ENCODE results near the gene LPIN2. TPM values are rescaled to one million over a fixed set of nuclear protein-coding genes. Genes with fewer than 3 reads are reported as not detected.

The LPIN2 gene
- total and polyA plus RNA-seq, 7 experiments from 2014 or later = 58.8 to 133 (median 73.1) TPM

DNA sequence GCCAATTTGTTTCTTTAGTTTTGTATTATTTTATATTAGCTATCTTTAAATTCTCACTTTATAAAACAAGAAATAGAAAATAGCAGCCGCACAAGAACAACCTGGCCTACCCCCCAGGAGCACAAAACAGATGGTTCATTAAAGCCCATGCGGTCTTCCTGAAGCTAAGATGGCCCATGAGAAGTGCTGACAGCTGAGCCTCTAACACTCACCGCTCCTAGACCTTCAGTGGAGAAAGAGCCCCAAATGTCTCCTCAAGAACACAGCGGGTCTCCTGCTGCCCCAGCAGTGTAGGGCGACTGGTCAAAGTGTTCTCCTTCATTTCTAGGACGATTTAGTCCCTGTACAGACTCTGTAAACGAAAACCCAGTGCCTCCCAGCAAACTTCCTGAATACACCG lies 45.1 kb downstream of the LPIN2 start:
- H3K27me3 Mint-ChIP-seq = no peaks in the 10 kb centered on the region
- POLR2A ChIA-PET = interaction anchor here (0.6 to 14.4 kb wide), 7 partner anchors 8 to 93 kb away, joined by 5 to 335 read pairs (median 25); no protein-coding TSS in a partner anchor
- ATAC-seq (no peak), DNase-seq (no peak)
- H3K36me3 Mint-ChIP-seq = peaks cover 0 to 47% (median 4%) of the 10 kb centered on the region in 5 donors
- H3K4me3 Mint-ChIP-seq = peak overlapping the region; percentile 29 to 88 (median 82)
- no peaks in the 10 kb centered on the region for H3K27me3 ChIP-seq (ENCODE audit: control insufficient read depth in 2 of 2, insufficient read depth in 2 of 2, low read length in 2 of 2)
- peak overlapping the region; percentile 41 for H3K4me3 ChIP-seq (ENCODE audit: low read length)
- peak overlapping the region; percentile 79 to 99 (median 95) for H3K27ac Mint-ChIP-seq
- peaks cover 95 to 96% of the 10 kb centered on the region in 2 donors for H3K4me1 ChIP-seq (ENCODE audit: control insufficient read depth in 2 of 2, insufficient read depth in 2 of 2, low read length in 2 of 2)
- CTCF ChIA-PET = interaction anchor here (2.1 to 7.9 kb wide), 4 partner anchors 9 to 35 kb away, joined by 6 to 75 read pairs (median 12); no protein-coding TSS in a partner anchor
- H3K4me1 Mint-ChIP-seq = peaks cover 61 to 99% (median 85%) of the 10 kb centered on the region in 7 donors
- intact Hi-C loops (cut with micrococcal nuclease) = no loop called here
- H3K36me3 ChIP-seq (ENCODE audit: control insufficient read depth in 2 of 3, insufficient read depth in 3 of 3, low read length in 3 of 3) = no peaks in the 10 kb centered on the region
- peak overlapping the region; percentile 76 for H3K27ac ChIP-seq (ENCODE audit: low read depth, low read length)
- peaks cover 0 to 4% (median 0%) of the 10 kb centered on the region in 11 donors for H3K9me3 Mint-ChIP-seq
- no peaks in the 10 kb centered on the region for H3K9me3 ChIP-seq (ENCODE audit: control insufficient read depth in 2 of 3, low read length in 3 of 3)

DNA sequence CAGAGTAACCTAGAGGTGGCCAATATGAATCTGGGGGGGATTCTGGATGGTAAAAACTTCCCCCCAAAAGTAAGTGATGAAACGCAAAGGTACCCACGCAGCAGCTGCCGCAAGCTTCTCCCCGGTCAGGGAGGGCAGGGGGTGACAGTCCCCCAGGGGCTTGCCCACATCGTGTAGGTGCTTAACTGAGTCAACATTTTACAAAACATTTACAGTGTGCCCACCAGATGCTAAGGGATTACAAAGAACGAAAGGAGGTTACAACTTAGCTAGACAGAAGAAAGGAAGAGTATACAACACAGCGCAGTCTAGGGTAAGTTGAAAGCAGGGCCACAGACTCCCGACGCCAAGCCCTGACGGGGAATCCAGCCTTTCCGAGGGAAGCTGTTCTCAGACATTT lies 45.6 kb downstream of the LPIN2 start:
- H3K4me1 Mint-ChIP-seq = peaks cover 60 to 99% (median 84%) of the 10 kb centered on the region in 7 donors
- intact Hi-C loops (cut with micrococcal nuclease) = no loop called here

DNA sequence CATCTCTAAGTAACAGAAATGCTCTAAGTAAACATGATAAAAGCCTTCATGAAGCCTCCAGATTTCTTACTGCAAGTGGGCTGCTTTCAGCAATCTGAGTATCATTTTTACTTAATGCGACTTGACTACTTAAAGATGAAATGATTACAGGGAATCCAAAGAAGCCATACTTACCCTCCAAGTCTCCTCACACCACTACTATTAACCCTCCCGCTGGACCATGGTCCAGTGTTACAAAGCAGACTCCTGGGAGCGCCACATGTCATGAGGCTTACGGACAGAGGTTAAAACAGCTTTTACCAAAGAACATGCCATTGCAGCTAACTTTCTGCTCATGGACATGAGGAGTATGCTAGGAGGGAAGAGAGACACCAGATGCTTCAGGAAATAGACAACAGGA lies 46.4 kb downstream of the LPIN2 start:
- POLR2A ChIA-PET = interaction anchor here (0.6 to 7.2 kb wide), 4 partner anchors 12 to 280 kb away, joined by 3 to 84 read pairs (median 14); no protein-coding TSS in a partner anchor
- Mint-ChIP-seq H3K27me3 (no peaks in the 10 kb centered on the region), H3K36me3 (peaks cover 0 to 41% (median 4%) of the 10 kb centered on the region in 5 donors), H3K9me3 (peaks cover 0 to 4% (median 0%) of the 10 kb centered on the region in 11 donors), H3K4me1 (peaks cover 60 to 99% (median 85%) of the 10 kb centered on the region in 7 donors), H3K27ac (peak overlapping the region; percentile 58 to 99 (median 91)), H3K4me3 (peak overlapping the region in 9 of 10 donors; percentile 11 to 85 (median 45))
- Histone ChIP-seq H3K4me1 (ENCODE audit: control insufficient read depth in 2 of 2, insufficient read depth in 2 of 2, low read length in 2 of 2) (peaks cover 97 to 98% of the 10 kb centered on the region in 2 donors), H3K36me3 (ENCODE audit: control insufficient read depth in 2 of 3, insufficient read depth in 3 of 3, low read length in 3 of 3) (no peaks in the 10 kb centered on the region), H3K9me3 (ENCODE audit: control insufficient read depth in 2 of 3, low read length in 3 of 3) (no peaks in the 10 kb centered on the region), H3K27ac (ENCODE audit: low read depth, low read length) (peak overlapping the region; percentile 33), H3K4me3 (ENCODE audit: low read length) (peak overlapping the region; percentile 3), H3K27me3 (ENCODE audit: control insufficient read depth in 2 of 2, insufficient read depth in 2 of 2, low read length in 2 of 2) (no peaks in the 10 kb centered on the region)
- DNase-seq = no peak
- intact Hi-C loops (cut with micrococcal nuclease) = no loop called here
- CTCF ChIA-PET = interaction anchor here (0.7 to 7.9 kb wide), 2 partner anchors 18 to 162 kb away, joined by 3 to 75 read pairs; no protein-coding TSS in a partner anchor
- ATAC-seq = no peak

More for the DNA sequence above, 45.6 kb downstream of the LPIN2 start:
- Mint-ChIP-seq H3K4me3 (peak overlapping the region in 5 of 10 donors; percentile 29 to 88 (median 61)), H3K9me3 (peaks cover 0 to 4% (median 0%) of the 10 kb centered on the region in 11 donors), H3K27me3 (no peaks in the 10 kb centered on the region), H3K36me3 (peaks cover 0 to 45% (median 4%) of the 10 kb centered on the region in 5 donors), H3K27ac (peak overlapping the region in 8 of 9 donors; percentile 87 to 99 (median 93))
- Histone ChIP-seq H3K27ac (ENCODE audit: low read depth, low read length) (peak overlapping the region; percentile 76), H3K9me3 (ENCODE audit: control insufficient read depth in 2 of 3, low read length in 3 of 3) (no peaks in the 10 kb centered on the region), H3K4me1 (ENCODE audit: control insufficient read depth in 2 of 2, insufficient read depth in 2 of 2, low read length in 2 of 2) (peaks cover 95 to 96% of the 10 kb centered on the region in 2 donors), H3K4me3 (ENCODE audit: low read length) (peak overlapping the region; percentile 41), H3K36me3 (ENCODE audit: control insufficient read depth in 2 of 3, insufficient read depth in 3 of 3, low read length in 3 of 3) (no peaks in the 10 kb centered on the region), H3K27me3 (ENCODE audit: control insufficient read depth in 2 of 2, insufficient read depth in 2 of 2, low read length in 2 of 2) (no peaks in the 10 kb centered on the region)
- ATAC-seq = no peak
- CTCF ChIA-PET = interaction anchor here (2.1 to 7.9 kb wide), 4 partner anchors 8 to 35 kb away, joined by 6 to 75 read pairs (median 12); no protein-coding TSS in a partner anchor
- no peak for DNase-seq
- POLR2A ChIA-PET = interaction anchor here (0.6 to 14.4 kb wide), 7 partner anchors 8 to 93 kb away, joined by 5 to 335 read pairs (median 25); no protein-coding TSS in a partner anchor

DNA sequence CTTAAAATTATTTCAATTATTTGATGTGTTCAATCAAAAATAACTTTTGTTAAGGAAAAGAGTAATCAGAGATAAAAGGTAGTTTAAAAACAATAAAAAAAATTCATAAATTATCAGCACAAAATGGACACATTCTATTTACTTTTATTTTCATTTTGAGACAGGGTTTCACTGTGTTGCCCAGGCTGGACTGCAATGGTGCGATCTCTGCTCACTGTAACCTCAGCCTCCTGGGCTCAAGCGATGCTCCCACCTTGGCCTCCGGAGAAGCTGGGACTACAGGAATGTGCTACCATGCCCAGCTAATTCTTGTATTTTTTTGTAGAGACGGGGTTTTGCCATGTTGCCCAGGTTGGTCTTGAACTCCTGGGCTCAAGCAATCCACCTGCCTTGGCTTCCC lies 47.1 kb downstream of the LPIN2 start:
- intact Hi-C loops (cut with micrococcal nuclease) = no loop called here
- H3K27ac Mint-ChIP-seq = peak overlapping the region in 8 of 9 donors; percentile 58 to 99 (median 96)

DNA sequence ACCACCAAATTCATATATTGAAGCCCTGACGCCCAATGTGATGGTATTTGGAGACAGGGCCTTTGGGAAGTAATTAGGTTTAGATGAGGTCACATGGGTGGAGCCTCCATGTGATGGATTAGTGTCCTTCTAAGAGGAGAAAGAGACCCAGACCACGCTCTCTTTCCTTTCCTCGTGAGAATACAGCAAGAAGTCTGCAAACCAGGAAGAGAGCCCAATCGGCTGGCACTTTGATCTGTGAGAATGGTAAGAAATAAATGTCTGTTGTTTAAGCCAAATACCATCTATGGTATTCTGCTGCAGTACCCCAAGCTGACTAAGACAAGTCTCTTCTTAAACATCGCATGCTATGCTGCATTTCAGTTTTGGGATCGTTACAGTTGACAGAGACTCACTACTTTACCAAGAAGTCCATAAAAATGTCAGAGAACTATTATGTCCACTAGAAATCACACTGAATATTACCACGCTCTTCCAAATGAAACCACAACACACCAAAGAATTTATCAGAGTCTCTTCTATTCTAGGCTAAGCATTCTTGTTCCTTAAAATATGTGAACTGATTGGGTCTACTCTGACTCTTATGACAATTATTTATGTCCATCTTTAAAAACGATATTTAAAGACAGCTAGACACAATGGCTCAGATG lies 48.5 kb downstream of the LPIN2 start:
- CTCF ChIA-PET = interaction anchor here (1.6 to 2.5 kb wide), 2 partner anchors 12 to 15 kb away, joined by 4 to 10 read pairs; no protein-coding TSS in a partner anchor
- Mint-ChIP-seq H3K27ac (peak overlapping the region; percentile 74 to 100 (median 97)), H3K4me1 (peaks cover 61 to 98% (median 83%) of the 10 kb centered on the region in 7 donors), H3K4me3 (peak overlapping the region; percentile 41 to 85 (median 74)), H3K9me3 (peaks cover 0 to 4% (median 0%) of the 10 kb centered on the region in 11 donors), H3K36me3 (peaks cover 0 to 30% (median 4%) of the 10 kb centered on the region in 5 donors), H3K27me3 (no peaks in the 10 kb centered on the region)
- Histone ChIP-seq H3K27me3 (ENCODE audit: control insufficient read depth in 2 of 2, insufficient read depth in 2 of 2, low read length in 2 of 2) (no peaks in the 10 kb centered on the region), H3K9me3 (ENCODE audit: control insufficient read depth in 2 of 3, low read length in 3 of 3) (no peaks in the 10 kb centered on the region), H3K4me1 (ENCODE audit: control insufficient read depth in 2 of 2, insufficient read depth in 2 of 2, low read length in 2 of 2) (peaks cover 92 to 95% of the 10 kb centered on the region in 2 donors), H3K4me3 (ENCODE audit: low read length) (peak overlapping the region; percentile 9), H3K27ac (ENCODE audit: low read depth, low read length) (peak overlapping the region; percentile 80), H3K36me3 (ENCODE audit: control insufficient read depth in 2 of 3, insufficient read depth in 3 of 3, low read length in 3 of 3) (no peaks in the 10 kb centered on the region)
- ATAC-seq (no peak), DNase-seq (peak in 1 of 9 donors; percentile 30)
- POLR2A ChIA-PET = interaction anchor here (0.6 to 10.2 kb wide), 9 partner anchors 8 to 98 kb away, joined by 3 to 335 read pairs (median 15); no protein-coding TSS in a partner anchor
- intact Hi-C loops (cut with micrococcal nuclease) = loop anchor here (5.0 kb wide), 2 partner anchors 307 to 628 kb away; partner anchors contain the start of gene SMCHD1 (in 1 of the 2)

More for the DNA sequence above, 47.1 kb downstream of the LPIN2 start:
- Histone ChIP-seq H3K27ac (ENCODE audit: low read depth, low read length) (peak overlapping the region; percentile 33), H3K9me3 (ENCODE audit: control insufficient read depth in 2 of 3, low read length in 3 of 3) (no peaks in the 10 kb centered on the region), H3K4me1 (ENCODE audit: control insufficient read depth in 2 of 2, insufficient read depth in 2 of 2, low read length in 2 of 2) (peaks cover 97 to 98% of the 10 kb centered on the region in 2 donors), H3K36me3 (ENCODE audit: control insufficient read depth in 2 of 3, insufficient read depth in 3 of 3, low read length in 3 of 3) (no peaks in the 10 kb centered on the region), H3K27me3 (ENCODE audit: control insufficient read depth in 2 of 2, insufficient read depth in 2 of 2, low read length in 2 of 2) (no peaks in the 10 kb centered on the region), H3K4me3 (ENCODE audit: low read length) (no peak overlapping the region)
- H3K4me3 Mint-ChIP-seq = peak overlapping the region in 6 of 10 donors; percentile 32 to 85 (median 48)
- DNase-seq (no peak), ATAC-seq (no peak)
- ChIA-PET CTCF (interaction anchor here (1.6 kb wide), 1 partner anchor 11 kb away, joined by 4 read pairs; no protein-coding TSS in a partner anchor), POLR2A (interaction anchor here (1.2 to 10.2 kb wide), 4 partner anchors 11 to 281 kb away, joined by 3 to 151 read pairs (median 44); no protein-coding TSS in a partner anchor)
- H3K4me1 Mint-ChIP-seq = peaks cover 60 to 99% (median 85%) of the 10 kb centered on the region in 7 donors
- H3K27me3 Mint-ChIP-seq = no peaks in the 10 kb centered on the region
- H3K9me3 Mint-ChIP-seq = peaks cover 0 to 4% (median 0%) of the 10 kb centered on the region in 11 donors
- H3K36me3 Mint-ChIP-seq = peaks cover 0 to 34% (median 4%) of the 10 kb centered on the region in 5 donors

Measured in naive thymus-derived CD4-positive, alpha-beta T cell (primary cell).